ENCODE results near the gene TRAP1. TPM values are rescaled to one million over a fixed set of nuclear protein-coding genes. Genes with fewer than 3 reads are reported as not detected.
"Not testable (repeated sequence)": the region's sequence is repeated elsewhere in the genome, so short reads cannot be mapped to it uniquely, and the experiment has no call there.

The TRAP1 gene
- total RNA-seq, 1 donor from 2014 or later: 115 TPM

DNA sequence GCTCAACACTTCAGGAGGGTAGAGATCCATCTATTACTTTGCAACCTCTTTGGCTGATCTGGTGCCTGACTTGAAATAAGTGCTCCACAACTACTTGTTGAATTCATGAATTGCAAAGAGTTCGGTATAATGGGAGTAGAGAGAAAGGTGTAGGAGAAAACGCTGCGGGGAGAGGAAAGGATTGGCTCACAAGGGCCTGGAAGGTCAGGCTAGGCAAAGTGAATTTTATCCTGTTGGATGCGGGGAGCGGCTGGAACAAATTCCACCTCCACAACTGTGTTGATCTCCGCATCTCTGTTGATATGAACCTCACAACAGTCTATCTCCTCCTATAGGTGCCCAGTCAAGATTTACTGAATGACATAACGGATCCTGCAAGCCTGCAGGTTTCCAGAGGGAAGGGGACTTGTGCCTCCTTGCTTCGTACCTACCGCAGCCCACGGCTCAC, 106.6 kb downstream of the TRAP1 start:
- H3K9ac ChIP-seq (ENCODE audit: low read depth in 1 of 3, low read length in 3 of 3): peak overlapping the region; percentile 87 to 96 (median 93)
- H3K27me3 ChIP-seq (ENCODE audit: control insufficient read depth in 3 of 3, insufficient read depth in 3 of 3, low read length in 3 of 3): no peaks in the 10 kb centered on the region
- H3K36me3 ChIP-seq (ENCODE audit: control insufficient read depth in 3 of 3, insufficient read depth in 3 of 3, low read length in 3 of 3): peaks cover 0 to 2% (median 0%) of the 10 kb centered on the region in 3 donors
- peak overlapping the region; percentile 59 for H3K27ac ChIP-seq (ENCODE audit: low read depth, low read length)
- H3K4me1 ChIP-seq (ENCODE audit: control insufficient read depth in 3 of 3, insufficient read depth in 3 of 3, low read length in 3 of 3): peaks cover 8 to 27% (median 17%) of the 10 kb centered on the region in 3 donors
- peak overlapping the region; percentile 77 to 97 (median 90) for H3K4me3 ChIP-seq (ENCODE audit: low read length in 3 of 3)
- no peaks in the 10 kb centered on the region for H3K9me3 ChIP-seq (ENCODE audit: control insufficient read depth in 3 of 3, low read length in 3 of 3)

DNA sequence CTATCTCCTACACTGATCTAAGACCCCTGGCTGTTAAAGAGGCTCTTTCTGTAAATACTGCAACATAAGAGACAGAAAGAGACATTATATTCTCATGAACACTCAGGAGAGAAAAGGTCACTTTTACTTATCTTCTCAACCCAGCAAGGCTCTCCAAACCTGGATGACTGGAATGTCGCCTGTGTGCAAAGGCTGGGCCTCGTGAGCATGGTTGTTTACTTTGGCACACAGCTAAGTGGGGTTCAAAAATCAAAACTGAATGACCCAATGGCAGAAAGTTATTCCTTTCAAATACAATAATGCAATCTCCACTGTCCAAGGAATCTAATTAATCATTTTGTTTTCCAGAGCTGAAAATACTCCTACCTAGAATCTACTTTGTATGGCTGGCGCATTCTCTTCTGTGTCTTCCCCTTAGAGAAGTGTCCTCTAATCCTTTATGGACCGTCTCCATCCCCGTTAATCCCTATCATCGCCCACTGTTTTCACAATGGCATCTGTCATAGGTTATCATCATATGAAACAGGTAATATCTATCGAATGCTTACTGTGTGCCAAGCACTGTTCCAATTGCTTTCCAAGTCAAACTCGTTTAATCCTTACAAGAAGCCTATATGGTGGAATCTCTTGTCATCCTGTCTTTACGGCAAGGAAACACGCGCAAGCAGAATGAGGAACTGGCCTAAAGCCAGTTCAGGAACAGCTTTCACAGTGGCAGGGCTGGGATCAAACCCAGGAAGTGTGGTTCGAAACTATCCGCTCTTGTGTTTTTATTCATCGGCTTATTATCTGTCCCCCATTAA, 107.2 kb downstream of the TRAP1 start:
- Histone ChIP-seq H3K27me3 (ENCODE audit: control insufficient read depth in 3 of 3, insufficient read depth in 3 of 3, low read length in 3 of 3) (no peaks in the 10 kb centered on the region), H3K9me3 (ENCODE audit: control insufficient read depth in 3 of 3, low read length in 3 of 3) (no peaks in the 10 kb centered on the region), H3K4me1 (ENCODE audit: control insufficient read depth in 3 of 3, insufficient read depth in 3 of 3, low read length in 3 of 3) (peaks cover 8 to 27% (median 17%) of the 10 kb centered on the region in 3 donors), H3K9ac (ENCODE audit: low read depth in 1 of 3, low read length in 3 of 3) (peak overlapping the region in 1 of 3 donors; percentile 93), H3K27ac (ENCODE audit: low read depth, low read length) (no peak overlapping the region), H3K36me3 (ENCODE audit: control insufficient read depth in 3 of 3, insufficient read depth in 3 of 3, low read length in 3 of 3) (peaks cover 0 to 2% (median 0%) of the 10 kb centered on the region in 3 donors), H3K4me3 (ENCODE audit: low read length in 3 of 3) (peak overlapping the region; percentile 77 to 97 (median 90))

DNA sequence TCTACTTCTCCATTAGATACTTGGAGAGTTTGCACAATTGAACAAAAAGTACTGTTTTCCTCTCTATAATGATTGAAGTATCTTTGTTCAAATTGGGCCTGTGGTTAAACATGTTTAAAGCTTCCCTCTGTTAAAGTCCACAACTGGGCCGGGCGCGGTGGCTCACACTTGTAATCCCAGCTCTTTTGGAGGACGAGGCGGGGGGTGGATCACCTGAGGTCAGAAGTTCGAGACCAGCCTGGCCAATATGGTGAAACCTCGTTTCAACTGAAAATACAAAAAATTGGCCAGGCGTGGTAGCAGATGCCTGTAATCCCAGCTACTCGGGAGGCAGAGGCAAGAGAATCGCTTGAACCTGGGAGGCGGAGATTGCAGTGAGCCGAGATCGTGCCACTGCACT, 108.3 kb downstream of the TRAP1 start:
- not testable (repeated sequence) for H3K9me3 ChIP-seq (ENCODE audit: control insufficient read depth in 3 of 3, low read length in 3 of 3); H3K9ac ChIP-seq (ENCODE audit: low read depth in 1 of 3, low read length in 3 of 3); H3K27me3 ChIP-seq (ENCODE audit: control insufficient read depth in 3 of 3, insufficient read depth in 3 of 3, low read length in 3 of 3)

DNA sequence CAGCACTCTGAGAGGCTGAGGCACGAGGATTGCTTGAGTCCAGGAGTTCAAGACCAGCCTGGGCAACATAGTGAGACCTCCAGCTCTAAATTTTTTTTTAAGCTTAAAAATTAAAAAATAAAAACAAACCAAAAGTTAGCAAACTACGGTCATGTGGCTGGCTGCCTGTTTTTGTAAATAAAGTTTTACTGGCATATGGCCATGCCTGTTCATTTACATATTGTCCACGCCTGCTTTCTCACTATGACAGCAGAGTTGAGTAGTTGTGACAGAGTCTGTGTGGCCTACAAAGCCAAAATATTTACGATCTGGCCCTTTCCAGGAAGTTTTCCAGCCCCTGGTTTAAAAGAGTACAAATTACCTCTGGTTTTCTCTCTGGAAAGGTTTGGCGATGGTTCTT, 109.3 kb downstream of the TRAP1 start:
- no peak overlapping the region for H3K27ac ChIP-seq (ENCODE audit: low read depth, low read length)
- no peak overlapping the region for H3K9ac ChIP-seq (ENCODE audit: low read depth in 1 of 3, low read length in 3 of 3)
- peaks cover 8 to 25% (median 16%) of the 10 kb centered on the region in 3 donors for H3K4me1 ChIP-seq (ENCODE audit: control insufficient read depth in 3 of 3, insufficient read depth in 3 of 3, low read length in 3 of 3)
- H3K27me3 ChIP-seq (ENCODE audit: control insufficient read depth in 3 of 3, insufficient read depth in 3 of 3, low read length in 3 of 3): no peaks in the 10 kb centered on the region
- H3K9me3 ChIP-seq (ENCODE audit: control insufficient read depth in 3 of 3, low read length in 3 of 3): no peaks in the 10 kb centered on the region
- peaks cover 3 to 7% (median 7%) of the 10 kb centered on the region in 3 donors for H3K36me3 ChIP-seq (ENCODE audit: control insufficient read depth in 3 of 3, insufficient read depth in 3 of 3, low read length in 3 of 3)
- no peak overlapping the region for H3K4me3 ChIP-seq (ENCODE audit: low read length in 3 of 3)

More for the DNA sequence above, 108.3 kb downstream of the TRAP1 start:
- not testable (repeated sequence) for H3K4me3 ChIP-seq (ENCODE audit: low read length in 3 of 3); H3K36me3 ChIP-seq (ENCODE audit: control insufficient read depth in 3 of 3, insufficient read depth in 3 of 3, low read length in 3 of 3); H3K27ac ChIP-seq (ENCODE audit: low read depth, low read length)
- H3K4me1 ChIP-seq (ENCODE audit: control insufficient read depth in 3 of 3, insufficient read depth in 3 of 3, low read length in 3 of 3): peaks cover 8 to 27% (median 17%) of the 10 kb centered on the region in 3 donors

Other genes starting within 250 kb of the TRAP1 start
- not detected for gene C16orf90, start 222.0 kb downstream of the TRAP1 start, total RNA-seq
- gene CLUAP1, start 216.5 kb downstream of the TRAP1 start, total RNA-seq: 11.5 TPM
- 0.52 TPM for gene NLRC3, start 140.1 kb downstream of the TRAP1 start, total RNA-seq
- 1.6 TPM for gene SLX4, start 105.9 kb downstream of the TRAP1 start, total RNA-seq
- gene DNASE1, start 62.8 kb downstream of the TRAP1 start, total RNA-seq: 15.1 TPM
- gene CREBBP, start 163.2 kb upstream of the TRAP1 start, total RNA-seq: 49.6 TPM

All from skeletal muscle tissue (tissue), 4 donors.